Thyroid gland (tissue), 4 donors: ENCODE results near the gene PRKD3. TPM values are rescaled to one million over a fixed set of nuclear protein-coding genes. Genes with fewer than 3 reads are reported as not detected.

ENCODE experiments used
- DNase-seq, 2 donors: peaks; one replicate each; pipeline ENCODE4 v3.0.0-alpha.2; 2019
- H3K27ac ChIP-seq, 3 donors: fragments of 200-600 bp; sonication (generic); 1 replicate in 2 of 3; 2 replicates in 1 of 3; pipeline ENCODE4 v1.5.1; 2016 to 2019; ENCODE audit warnings: mild to moderate bottlenecking in 1 of 3, moderate library complexity in 1 of 3
- H3K27me3 ChIP-seq: fragments of 200-600 bp; sonication (generic); one replicate; pipeline ENCODE4 v1.5.1; 2019
- H3K36me3 ChIP-seq, 2 donors: fragments of 200-600 bp; sonication (generic); one replicate each; pipeline ENCODE4 v1.5.1; 2016 to 2019
- H3K4me1 ChIP-seq, 2 donors: fragments of 200-600 bp; sonication (generic); one replicate each; pipeline ENCODE4 v1.5.1; 2017 to 2019
- H3K4me3 ChIP-seq, 3 donors: fragments of 200-600 bp; sonication (generic); replicated peaks in 1 of 3; 1 replicate in 2 of 3; 2 replicates in 1 of 3; pipeline ENCODE4 v1.5.1; 2016; ENCODE audit warnings: mild to moderate bottlenecking in 1 of 3
- H3K9me3 ChIP-seq: fragments of 200-600 bp; sonication (generic); one replicate; pipeline ENCODE4 v1.5.1; 2017
- CTCF ChIP-seq, 6 experiments: fragments of 200-600 bp in 3 of 6; fragments of 450-650 bp in 3 of 6; sonication (generic) in 3 of 6; IDR thresholded peaks; one replicate each; pipeline ENCODE4 v1.5.1; 2016 to 2019; ENCODE audit warnings: antibody characterized with exemption in 6 of 6, mild to moderate bottlenecking in 2 of 6, inconsistent platforms in 1 of 6, moderate library complexity in 1 of 6
- POLR2A ChIP-seq, 2 donors: fragments of 450-650 bp; IDR thresholded peaks; one replicate each; pipeline ENCODE4 v1.6.1; 2017; ENCODE audit warnings: antibody characterized with exemption in 2 of 2, mild to moderate bottlenecking in 2 of 2, moderate library complexity in 1 of 2
- WGBS, 2 donors: methylation state at CpG; one replicate each; pipeline ENCODE4 v1.1.5; 2017; 5-methylcytosine and 5-hydroxymethylcytosine counted together
- intact Hi-C: fragments of 100-400 bp; cut with DNase I; formaldehyde crosslinking; loops from one replicate; pipeline ENCODE4 v1.15.1; 2023
- total RNA-seq, 4 donors: library from RNA; depleted of rRNA; stranded (reverse); fragments of >200 nt; gene quantifications; one replicate each; pipeline ENCODE4 v1.2.3, GENCODE V29; 2016

PRKD3 gene
- total RNA-seq, 4 donors from 2014 or later, result 31.3 to 45.2 (median 42.2) TPM

GRCh38 chr2:37358466-37358865, 33.8 kb upstream of the PRKD3 start:
- intact Hi-C loops, result no loop called here
- H3K9me3 ChIP-seq, result no peaks in the 10 kb centered on the region
- H3K27me3 ChIP-seq, result no peaks in the 10 kb centered on the region
- WGBS, 2 donors, result 96 to 99% methylated on average over 3 of the region's 3 CpGs
- H3K27ac ChIP-seq, result no peak overlapping the region
- no peak for DNase-seq
- TF ChIP-seq POLR2A (IDR thresholded peaks at IDR 0.05) (no peak), CTCF (IDR thresholded peaks at IDR 0.05) (no peak)
- H3K36me3 ChIP-seq, result no peaks in the 10 kb centered on the region
- H3K4me3 ChIP-seq, result no peak overlapping the region
- H3K4me1 ChIP-seq, result no peaks in the 10 kb centered on the region

- no peak overlapping the region for H3K4me3 ChIP-seq
- intact Hi-C loops, result no loop called here
- TF ChIP-seq CTCF (IDR thresholded peaks at IDR 0.05), result no peak
- TF ChIP-seq POLR2A (IDR thresholded peaks at IDR 0.05), result no peak
- DNase-seq, result no peak
- H3K4me1 ChIP-seq, result no peaks in the 10 kb centered on the region
- H3K36me3 ChIP-seq, result no peaks in the 10 kb centered on the region
- no peaks in the 10 kb centered on the region for H3K9me3 ChIP-seq
- no peaks in the 10 kb centered on the region for H3K27me3 ChIP-seq
- no peak overlapping the region for H3K27ac ChIP-seq
- WGBS, 2 donors, result 67 to 69% methylated on average over 4 of the region's 4 CpGs
These were observed 32.9 kb upstream of the PRKD3 start for GRCh38 chr2:37357530-37357929.

GRCh38 chr2:37357069-37357468, 32.4 kb upstream of the PRKD3 start:
- no peak overlapping the region for H3K27ac ChIP-seq
- no peaks in the 10 kb centered on the region for H3K36me3 ChIP-seq
- TF ChIP-seq POLR2A (IDR thresholded peaks at IDR 0.05) (no peak), CTCF (IDR thresholded peaks at IDR 0.05) (no peak)
- intact Hi-C loops, result no loop called here
- no peak for DNase-seq
- WGBS, 2 donors, result 90 to 95% methylated on average over 1 of the region's 1 CpG
- no peaks in the 10 kb centered on the region for H3K27me3 ChIP-seq
- no peak overlapping the region for H3K4me3 ChIP-seq
- H3K9me3 ChIP-seq, result no peaks in the 10 kb centered on the region
- no peaks in the 10 kb centered on the region for H3K4me1 ChIP-seq

GRCh38 chr2:37356299-37356698, 31.7 kb upstream of the PRKD3 start:
- no peak for TF ChIP-seq CTCF (IDR thresholded peaks at IDR 0.05)
- no peak for TF ChIP-seq POLR2A (IDR thresholded peaks at IDR 0.05)
- Histone ChIP-seq H3K9me3 (no peaks in the 10 kb centered on the region), H3K36me3 (no peaks in the 10 kb centered on the region), H3K27me3 (no peaks in the 10 kb centered on the region), H3K4me3 (no peak overlapping the region), H3K4me1 (no peaks in the 10 kb centered on the region), H3K27ac (no peak overlapping the region)
- intact Hi-C loops, result no loop called here
- 79 to 80% methylated on average over 6 of the region's 6 CpGs for WGBS, 2 donors
- no peak for DNase-seq

GRCh38 chr2:37355735-37356134, 31.1 kb upstream of the PRKD3 start:
- no peak overlapping the region for H3K4me3 ChIP-seq
- TF ChIP-seq CTCF (IDR thresholded peaks at IDR 0.05) (no peak), POLR2A (IDR thresholded peaks at IDR 0.05) (no peak)
- no peaks in the 10 kb centered on the region for H3K36me3 ChIP-seq
- H3K27ac ChIP-seq, result no peak overlapping the region
- WGBS, 2 donors, result 91 to 93% methylated on average over 7 of the region's 7 CpGs
- no peaks in the 10 kb centered on the region for H3K4me1 ChIP-seq
- no peak for DNase-seq
- intact Hi-C loops, result no loop called here
- no peaks in the 10 kb centered on the region for H3K9me3 ChIP-seq
- H3K27me3 ChIP-seq, result no peaks in the 10 kb centered on the region
